Epithelial cell of umbilical artery (primary cell): ENCODE data around the gene SMYD1. TPM values are rescaled to one million over a fixed set of nuclear protein-coding genes. Genes with fewer than 3 reads are reported as not detected.

Experiments
- total RNA-seq: library from RNA; depleted of rRNA; stranded (reverse); fragments of >200 nt; gene quantifications from 2 replicates; pipeline ENCODE4 v1.2.3, GENCODE V29; 2014

Gene SMYD1
- total RNA-seq, result not detected in 2 replicates

DNA sequence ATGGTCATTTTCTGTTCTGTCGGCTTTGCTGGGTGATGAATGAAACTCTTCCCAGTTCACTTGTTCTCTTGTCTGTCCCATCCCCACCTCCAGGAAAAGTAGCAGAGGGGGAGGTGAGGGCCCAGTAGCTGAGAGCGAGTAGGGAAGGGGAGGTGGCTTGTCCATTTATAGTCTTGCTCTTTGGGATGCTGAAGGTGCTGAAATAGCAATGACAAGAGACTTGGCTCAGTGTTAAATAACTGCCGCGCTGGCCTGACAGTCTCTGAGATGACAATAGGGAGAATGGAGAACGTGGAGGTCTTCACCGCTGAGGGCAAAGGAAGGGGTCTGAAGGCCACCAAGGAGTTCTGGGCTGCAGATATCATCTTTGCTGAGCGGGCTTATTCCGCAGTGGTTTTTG lies at the start of gene SMYD1:
Gene SMYD1, plus strand, starts transcription at position 228 of the 400 bp plus-strand sequence. Its CDS starts 40 bp downstream, at position 268.

GRCh38 chr2:88055371-88056128 lies 12.1 kb upstream of the SMYD1 start, which contains the start of gene KRCC1:
KRCC1 (minus strand) TSS chr2:88055783; CDS start chr2:88028563, 27,220 bp downstream.

DNA sequence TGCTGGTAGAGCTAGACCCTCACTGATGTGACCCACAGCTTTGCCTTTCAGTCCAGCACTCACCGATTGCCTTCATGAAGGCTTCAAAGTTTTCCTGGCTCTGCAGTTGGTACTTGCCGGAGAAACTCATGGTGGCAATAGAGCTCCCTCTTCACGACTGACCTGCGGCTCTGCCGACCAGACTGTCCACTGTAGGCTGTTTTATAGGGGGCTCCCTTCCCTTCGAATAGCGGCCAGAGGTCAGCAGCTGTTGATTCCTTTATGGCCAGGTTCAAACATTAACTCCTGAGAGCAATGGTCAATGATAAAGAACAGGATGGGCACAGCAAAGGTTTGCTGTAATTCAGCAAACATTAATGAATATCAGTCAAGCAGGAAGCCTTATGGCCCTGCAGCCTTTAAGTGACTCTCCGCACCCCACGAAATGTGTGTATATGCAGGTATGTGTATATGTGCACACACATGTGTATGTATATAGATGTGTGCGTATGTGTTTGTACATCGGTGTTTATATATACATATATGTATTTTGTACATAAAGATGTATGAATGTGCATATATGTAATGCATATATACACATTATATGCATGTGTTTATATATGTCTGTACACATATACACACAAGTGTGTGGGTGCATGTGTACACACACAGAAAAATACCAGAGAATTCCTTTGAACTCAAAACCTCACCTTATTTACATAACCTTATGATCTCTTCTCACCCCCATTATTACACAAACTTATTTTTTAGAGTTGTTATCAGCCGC lies 60.4 kb downstream of the SMYD1 start, which contains the start of gene FABP1:
Gene FABP1, minus strand, starts transcription at position 175 of the 766 bp plus-strand sequence. Its CDS starts 45 bp downstream, at position 130.

Other genes starting within 250 kb of the SMYD1 start
- 0.97 and 1.5 TPM in 2 replicates for gene RGPD2, start 242.0 kb upstream of the SMYD1 start, total RNA-seq
- 15.6 and 88.5 TPM in 2 replicates for gene RNU2-63P, start 51.3 kb upstream of the SMYD1 start, total RNA-seq
- 21.4 and 22.8 TPM in 2 replicates for gene KRCC1, start 12.0 kb upstream of the SMYD1 start, total RNA-seq
- not detected in 2 replicates for gene FABP1, start 60.2 kb downstream of the SMYD1 start, total RNA-seq
- gene THNSL2, start 102.5 kb downstream of the SMYD1 start, total RNA-seq, result under 0.01 and 5.6 TPM in 2 replicates